Measurements from ENCODE around the gene SLC66A1. TPM values are rescaled to one million over a fixed set of nuclear protein-coding genes. Genes with fewer than 3 reads are reported as not detected.

The SLC66A1 gene
- total and polyA plus RNA-seq, 9 of the 15 experiments (the other 6 are each of a cell fraction or from before 2014, with no cell fraction given) = 1.2 to 40.8 (median 18.6) TPM

GRCh38 chr1:19328486-19328885 is 16.4 kb downstream of the SLC66A1 start (continued):
- no peak for TF ChIP-seq ZBTB43 (CRISPR knock-in tag; IDR thresholded peaks at IDR 0.05)

DNA sequence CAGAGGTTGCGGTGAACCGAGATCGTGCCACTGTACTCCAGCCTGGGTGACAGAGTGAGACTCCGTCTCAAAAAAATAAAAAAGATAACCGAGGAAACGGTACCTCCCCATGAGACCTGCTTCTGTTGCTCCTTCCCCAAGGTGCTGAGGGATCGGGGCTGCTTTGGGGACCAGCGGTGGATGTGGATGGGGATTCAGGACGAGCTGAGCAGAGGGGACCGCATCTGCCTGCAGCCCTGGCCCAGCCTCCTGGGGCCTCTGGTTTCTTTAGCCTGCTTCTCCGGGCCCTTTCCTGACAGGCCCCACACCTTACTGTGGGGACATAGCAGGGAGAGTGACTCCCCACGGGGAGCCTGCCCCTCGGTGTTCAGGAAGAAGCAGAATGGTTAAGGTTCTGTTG is 17.1 kb downstream of the SLC66A1 start:
- H3K9me3 ChIP-seq (replicated peaks; ENCODE audit: control insufficient read depth, insufficient read depth, low read depth, low read length) = no peaks in the 10 kb centered on the region
- peaks cover 16 to 42% of the 10 kb centered on the region in 2 experiments for H3K4me1 ChIP-seq (replicated peaks in 1 of 2; ENCODE audit: control insufficient read depth in 2 of 2, insufficient read depth in 2 of 2, low read length in 2 of 2)
- no peak overlapping the region for H3K4me2 ChIP-seq (ENCODE audit: insufficient read depth, low read length)
- TF ChIP-seq KLF1 (tag; IDR thresholded peaks at IDR 0.05) (no peak), ZNF3 (CRISPR knock-in tag; IDR thresholded peaks at IDR 0.05) (no peak), ARNT (IDR thresholded peaks at IDR 0.05) (no peak), GTF2E2 (tag; IDR thresholded peaks at IDR 0.05) (no peak), COPS2 (conservative IDR thresholded peaks at IDR 0.05) (no peak), CSDE1 (IDR thresholded peaks at IDR 0.05) (no peak), ASH1L (IDR thresholded peaks at IDR 0.05; ENCODE audit: borderline replicate concordance, low read depth, partially characterized antibody) (no peak), CHCHD3 (CRISPR knock-in tag; IDR thresholded peaks at IDR 0.05) (no peak), ZFP1 (CRISPR knock-in tag; IDR thresholded peaks at IDR 0.05) (no peak), ZNF212 (CRISPR knock-in tag; IDR thresholded peaks at IDR 0.05) (no peak), GATA2 (CRISPR knock-in tag; IDR thresholded peaks at IDR 0.05) (no peak)
- no peak overlapping the region for H3K4me3 ChIP-seq
- FAIRE-seq (no peak), ATAC-seq (no peak), DNase-seq (ENCODE audit: extremely low read depth in 1 of 4, low spot score in 3 of 4) (no peak)
- ChIA-PET CTCF (ENCODE audit: low intra/inter-chr PET ratio) (no interaction called here), POLR2A (interaction anchor here (0.8 to 4.7 kb wide), 2 partner anchors 16 to 78 kb away, joined by 3 to 21 read pairs; partner anchors contain the start of genes AKR7A2, EMC1 and SLC66A1)
- intact Hi-C loops (cut with micrococcal nuclease) (no loop called here), in situ Hi-C loops (cut with MboI) (no loop called here)
- no peak overlapping the region for H3K27ac ChIP-seq (ENCODE audit: extremely low read depth, low read depth, low read length)
- no TSS peak for BruUV-seq (replicated peaks)
- no peak overlapping the region for H2AFZ ChIP-seq (ENCODE audit: low read depth, low read length)
- H3K79me2 ChIP-seq (ENCODE audit: control insufficient read depth, insufficient read depth, low read length) = no peaks in the 10 kb centered on the region
- no peaks in the 10 kb centered on the region for H3K27me3 ChIP-seq (ENCODE audit: control insufficient read depth in 2 of 2, insufficient read depth in 2 of 2, low read length in 2 of 2)
- no peak overlapping the region for H3K9ac ChIP-seq (ENCODE audit: insufficient read depth in 1 of 2, low read depth in 2 of 2, low read length in 2 of 2)
- peaks cover 17% of the 10 kb centered on the region for H3K9me1 ChIP-seq (ENCODE audit: control insufficient read depth, insufficient read depth, low read length)
- H3K36me3 ChIP-seq (ENCODE audit: control insufficient read depth, insufficient read depth, low read length) = peaks cover 47% of the 10 kb centered on the region; the same call in 2 of the 3 replicates
- peaks cover 33% of the 10 kb centered on the region for H4K20me1 ChIP-seq (replicated peaks; ENCODE audit: control insufficient read depth, insufficient read depth, low read length)
- 85% methylated on average over 13 of the region's 13 CpGs for WGBS (ENCODE audit: insufficient coverage, low coverage, missing lambda C conversion rate)

Data from K562 (cell line).